NCI-H128 (cell line): ENCODE data around the gene RANBP10.
"Not testable (repeated sequence)": the region's sequence is repeated elsewhere in the genome, so short reads cannot be mapped to it uniquely, and the experiment has no call there.

Experiments used
- DNase-seq: peaks from one replicate; lab custom pipeline; 2025; ENCODE audit not compliant: unreplicated experiment; lab: John Stamatoyannopoulos, UW

RANBP10 gene

DNA sequence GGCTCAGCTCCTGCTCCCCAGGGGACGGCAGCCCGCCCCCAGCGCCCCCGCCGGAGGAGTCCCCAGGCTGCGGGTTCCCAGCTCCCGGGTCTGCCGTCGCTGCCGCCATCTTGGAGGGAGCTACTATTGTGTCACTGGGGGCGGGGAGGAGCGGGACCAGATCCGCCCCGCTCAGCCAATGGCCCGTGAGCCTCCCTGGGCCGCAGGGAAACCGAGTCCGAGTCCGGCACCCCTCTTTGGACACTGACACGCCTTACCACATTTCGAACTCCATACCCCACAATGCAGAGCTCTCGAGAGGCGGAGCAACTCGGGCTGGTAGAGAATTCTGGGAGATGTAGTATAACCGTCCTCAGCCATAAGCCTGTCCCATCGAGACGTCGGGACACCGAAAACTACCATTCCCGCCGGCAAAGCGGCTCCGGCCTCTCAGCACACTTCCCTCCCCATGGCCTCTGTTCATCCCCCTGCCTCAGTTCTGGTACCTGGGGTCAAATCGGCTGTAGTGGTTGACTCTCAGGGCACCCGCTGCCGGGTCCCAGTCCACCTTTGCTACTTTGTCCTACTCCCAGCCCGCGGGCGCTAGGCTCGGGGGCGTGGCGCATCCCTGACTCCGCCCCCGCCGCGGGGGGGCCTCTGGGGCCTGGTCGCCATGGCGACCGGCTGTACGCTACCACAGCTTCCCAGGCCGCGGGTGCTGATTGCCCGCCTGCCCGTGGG, at the start of gene RANBP10, which contains the start of gene TSNAXIP1:
TSS of gene RANBP10 (minus strand) at position 133 of the 720 bp plus-strand sequence. CDS start at position 109, 24 bp downstream.
TSS of gene TSNAXIP1 (plus strand) at position 462 of the 720 bp plus-strand sequence. CDS start 261 bp downstream, outside the sequence.
- DNase-seq = peak; percentile 95

DNA sequence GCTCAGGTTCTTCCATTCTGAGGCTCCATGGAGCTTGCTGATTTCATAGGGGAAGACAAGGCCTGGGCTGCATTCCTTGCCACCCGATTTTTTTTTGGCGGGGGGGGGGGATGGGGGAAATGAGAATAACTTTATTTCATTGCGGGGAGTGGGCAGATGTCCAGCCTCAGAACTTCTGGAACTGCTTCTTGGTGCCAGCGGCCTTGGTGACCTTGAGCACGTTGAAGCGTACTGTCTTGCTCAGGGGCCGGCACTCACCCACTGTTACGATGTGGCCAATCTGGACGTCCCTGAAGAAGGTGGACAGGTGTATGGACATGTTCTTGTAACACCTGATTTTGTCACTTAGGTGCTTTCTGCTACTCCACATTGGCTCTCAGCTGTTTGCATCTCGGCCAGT, 49.4 kb upstream of the RANBP10 start:
- no peak for DNase-seq

DNA sequence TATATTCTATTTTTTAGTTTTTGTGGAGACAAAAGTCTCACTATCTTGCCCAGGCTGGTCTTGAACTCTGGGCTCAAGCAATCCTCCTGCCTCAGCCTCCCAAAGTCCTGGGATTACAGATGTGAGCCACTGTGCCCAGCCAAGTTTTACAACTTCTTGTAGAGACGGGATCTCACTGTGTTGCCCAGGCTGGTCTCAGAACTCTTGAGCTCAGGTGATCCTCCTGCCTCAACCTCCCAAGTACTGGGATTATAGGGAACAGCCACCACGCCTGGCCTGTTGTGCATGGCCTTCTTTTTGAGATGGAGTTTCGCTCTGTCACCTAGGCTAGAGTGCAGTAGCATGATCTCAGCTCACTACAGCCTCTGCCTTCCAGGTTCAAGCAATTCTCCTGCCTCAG, 47.3 kb upstream of the RANBP10 start:
- DNase-seq = no peak

DNA sequence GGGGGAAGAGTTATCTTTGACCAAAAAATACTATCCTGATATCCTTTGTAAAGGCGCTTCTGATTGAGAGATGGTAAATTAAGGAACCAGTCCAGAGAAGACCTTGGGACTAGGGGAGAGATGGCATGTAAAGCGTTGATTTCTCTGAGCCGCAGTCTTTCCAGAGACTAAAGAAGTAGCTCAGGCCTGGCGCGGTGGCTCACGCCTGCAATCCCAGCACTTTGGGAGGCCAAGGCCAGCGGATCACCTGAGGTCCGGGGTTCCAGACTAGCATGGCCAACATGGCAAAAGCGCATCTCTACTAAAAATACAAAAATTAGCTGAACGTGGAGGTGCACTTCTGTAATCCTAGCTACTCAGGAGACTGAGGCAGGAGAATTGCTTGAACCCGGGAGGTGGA, 41.8 kb upstream of the RANBP10 start:
- DNase-seq = no peak

DNA sequence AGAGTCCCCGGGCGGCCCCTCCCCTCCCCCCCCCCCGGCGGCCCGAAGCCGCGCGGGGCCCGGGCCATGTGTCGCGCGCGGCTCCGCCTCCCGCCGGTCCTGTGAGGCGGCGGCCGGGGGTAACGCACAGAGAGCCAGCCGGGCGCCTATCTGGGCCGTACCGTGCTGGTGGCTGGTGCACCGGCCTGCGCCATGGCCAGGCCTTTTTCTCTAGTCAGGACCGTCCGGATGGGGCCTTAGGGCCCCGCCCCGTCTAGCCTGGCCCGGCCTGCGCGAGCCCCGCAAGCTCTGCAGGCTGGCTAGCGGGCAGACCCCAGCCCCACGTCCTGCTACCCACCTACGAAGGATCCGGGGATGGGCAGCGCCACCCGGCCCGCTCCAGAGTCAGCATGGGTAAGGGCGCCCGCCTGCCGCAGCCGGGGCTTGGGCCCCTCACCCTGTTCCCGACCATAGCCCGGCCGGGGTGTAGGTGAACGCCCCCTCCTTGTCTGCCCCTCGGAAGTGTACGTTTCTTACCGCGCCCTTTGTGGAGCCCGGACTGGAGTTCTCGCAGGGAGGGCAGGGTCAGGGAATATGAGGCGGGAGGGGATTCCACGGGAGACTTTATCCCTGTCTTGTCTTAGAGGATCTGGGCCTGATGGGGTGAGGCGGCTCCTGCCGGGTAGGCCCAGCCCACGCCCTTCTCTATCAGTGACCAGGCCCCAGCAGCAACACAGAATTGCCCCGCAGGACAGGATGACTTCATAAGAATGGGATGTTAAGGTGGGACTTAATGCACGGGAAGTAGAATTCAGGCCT, 40.9 kb upstream of the RANBP10 start, which contains the start of gene CENPT:
TSS of gene CENPT (minus strand) at position 630 of the 798 bp plus-strand sequence. CDS start 13,834 bp downstream, outside the sequence.
- DNase-seq = no peak

DNA sequence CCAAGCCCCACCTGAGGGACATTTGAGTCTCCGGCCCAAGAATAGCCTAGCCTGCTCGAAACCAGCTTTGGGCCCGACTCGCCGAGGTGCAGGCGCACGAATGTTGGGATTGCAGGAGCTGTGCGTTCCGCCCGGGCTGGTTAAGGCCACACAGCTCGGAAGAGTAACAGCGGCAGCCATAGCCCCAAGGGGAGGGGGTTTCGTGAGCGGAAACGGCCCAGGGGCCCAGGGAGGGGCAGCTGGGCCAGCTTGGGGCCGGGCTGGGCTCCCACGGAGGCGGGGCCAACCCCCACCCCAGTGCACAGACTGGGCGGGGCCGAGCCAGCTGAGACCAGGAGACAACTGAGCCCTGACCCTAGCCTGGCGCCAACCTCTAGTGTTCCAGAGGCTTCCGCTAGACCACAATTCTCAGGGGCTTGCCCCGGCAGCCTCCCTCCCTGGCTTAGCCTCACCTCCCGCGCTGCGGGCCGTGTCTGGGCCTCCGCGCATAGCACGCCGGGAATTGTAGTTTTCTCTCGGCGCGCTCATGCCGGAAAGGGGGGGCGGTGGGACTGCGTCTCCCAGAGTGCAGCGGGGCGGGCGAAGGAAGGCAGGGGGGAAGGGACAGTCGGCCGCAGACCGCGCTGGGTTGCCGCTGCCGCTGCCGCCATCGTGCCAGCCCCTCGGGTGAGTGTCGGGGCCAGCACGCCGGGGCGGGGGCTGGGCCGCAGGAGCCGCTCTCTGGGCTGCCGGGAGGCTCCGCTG, 40.1 kb upstream of the RANBP10 start, which contains the start of gene NUTF2:
TSS of gene NUTF2 (plus strand) at position 614 of the 744 bp plus-strand sequence. CDS start 18,198 bp downstream, outside the sequence.
- DNase-seq = peak; percentile 79

DNA sequence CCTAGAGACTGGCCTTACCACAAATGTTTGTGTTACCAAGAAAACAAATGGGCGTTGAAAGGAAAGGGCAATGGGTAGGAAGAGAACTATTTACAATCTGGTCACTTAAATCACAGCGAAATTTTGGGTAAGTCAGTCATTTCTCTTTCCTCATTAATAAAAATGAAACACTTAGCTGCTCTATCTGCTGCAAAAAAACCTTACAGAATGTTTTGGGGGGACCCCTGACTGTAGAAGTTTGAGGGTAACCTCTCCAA, 39.6 kb upstream of the RANBP10 start:
- no peak for DNase-seq

DNA sequence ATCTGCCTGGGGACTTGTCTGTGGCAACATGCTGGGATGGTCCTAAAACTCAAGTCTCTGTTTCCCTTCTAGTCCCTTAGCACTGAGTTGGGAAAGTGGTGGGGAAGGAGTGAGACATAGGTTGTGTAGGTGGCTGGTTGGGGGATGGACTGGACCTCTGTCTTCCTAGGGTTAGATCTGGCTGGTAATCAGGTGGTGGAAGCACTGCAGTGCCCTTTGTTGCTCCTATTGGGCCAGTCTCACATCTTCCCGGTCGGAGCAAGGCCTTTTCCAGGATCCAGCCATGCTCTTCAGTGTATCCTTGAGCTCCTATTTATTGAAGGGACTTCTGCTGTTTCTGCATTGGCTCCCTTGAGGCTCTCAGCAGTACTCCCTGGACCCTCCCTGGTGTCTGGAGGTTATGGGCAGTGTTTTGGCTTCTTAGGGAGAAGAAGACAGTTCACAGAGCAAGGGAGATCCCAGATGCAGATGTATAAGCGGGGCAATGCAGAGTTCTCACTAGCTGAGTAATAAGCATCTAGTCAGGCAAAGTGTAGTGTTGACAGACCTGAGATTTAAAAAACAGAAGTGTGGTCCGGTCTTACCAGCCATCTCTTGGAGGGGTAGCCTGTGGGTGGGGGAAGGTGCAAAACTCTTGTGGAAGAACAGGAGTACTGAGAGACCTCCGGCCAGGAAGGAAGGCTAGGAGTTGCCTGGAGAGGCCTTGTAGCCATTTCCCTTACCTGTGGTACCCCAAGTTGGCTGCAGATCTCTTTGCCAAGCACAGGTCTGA, 39.1 kb upstream of the RANBP10 start:
- DNase-seq = no peak

DNA sequence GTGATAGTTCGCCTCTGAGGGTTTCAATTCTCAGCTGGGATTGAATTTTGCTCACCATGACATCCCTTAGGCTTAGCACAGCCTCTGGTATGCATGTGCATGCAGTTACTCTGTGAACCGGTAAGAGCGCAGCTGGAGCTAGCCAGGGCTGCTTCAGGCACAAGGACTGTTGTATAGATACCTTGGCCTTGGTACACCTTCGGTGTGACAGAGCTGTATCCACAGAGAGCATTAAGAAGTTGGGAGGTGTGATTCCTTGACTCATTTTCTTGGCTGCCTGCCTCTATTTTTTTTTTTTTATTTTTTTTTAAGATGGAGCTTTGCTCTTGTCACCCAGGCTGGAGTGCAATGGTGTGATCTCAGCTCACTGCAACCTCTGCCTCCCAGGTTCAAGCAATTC, 38.1 kb upstream of the RANBP10 start:
- no peak for DNase-seq

DNA sequence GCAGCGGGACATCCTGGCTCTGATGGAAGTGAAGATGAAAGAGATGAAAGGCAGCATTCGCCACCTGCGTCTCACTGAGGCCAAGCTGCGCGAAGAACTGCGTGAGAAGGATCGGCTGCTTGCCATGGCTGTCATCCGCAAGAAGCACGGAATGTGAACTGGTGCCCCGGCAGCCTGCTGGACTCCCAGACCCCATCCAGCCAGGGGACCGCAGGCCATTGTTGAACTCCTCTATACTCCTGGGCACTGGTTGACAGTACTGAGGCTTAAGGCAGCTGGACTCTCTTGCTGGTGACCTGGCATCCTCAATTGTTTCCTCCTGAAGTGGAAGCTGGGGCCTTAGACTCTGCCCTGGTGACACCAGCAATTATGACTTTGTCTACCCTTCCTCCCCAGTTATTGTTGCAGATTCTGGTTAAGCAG, 37.0 kb upstream of the RANBP10 start:
- DNase-seq = no peak

DNA sequence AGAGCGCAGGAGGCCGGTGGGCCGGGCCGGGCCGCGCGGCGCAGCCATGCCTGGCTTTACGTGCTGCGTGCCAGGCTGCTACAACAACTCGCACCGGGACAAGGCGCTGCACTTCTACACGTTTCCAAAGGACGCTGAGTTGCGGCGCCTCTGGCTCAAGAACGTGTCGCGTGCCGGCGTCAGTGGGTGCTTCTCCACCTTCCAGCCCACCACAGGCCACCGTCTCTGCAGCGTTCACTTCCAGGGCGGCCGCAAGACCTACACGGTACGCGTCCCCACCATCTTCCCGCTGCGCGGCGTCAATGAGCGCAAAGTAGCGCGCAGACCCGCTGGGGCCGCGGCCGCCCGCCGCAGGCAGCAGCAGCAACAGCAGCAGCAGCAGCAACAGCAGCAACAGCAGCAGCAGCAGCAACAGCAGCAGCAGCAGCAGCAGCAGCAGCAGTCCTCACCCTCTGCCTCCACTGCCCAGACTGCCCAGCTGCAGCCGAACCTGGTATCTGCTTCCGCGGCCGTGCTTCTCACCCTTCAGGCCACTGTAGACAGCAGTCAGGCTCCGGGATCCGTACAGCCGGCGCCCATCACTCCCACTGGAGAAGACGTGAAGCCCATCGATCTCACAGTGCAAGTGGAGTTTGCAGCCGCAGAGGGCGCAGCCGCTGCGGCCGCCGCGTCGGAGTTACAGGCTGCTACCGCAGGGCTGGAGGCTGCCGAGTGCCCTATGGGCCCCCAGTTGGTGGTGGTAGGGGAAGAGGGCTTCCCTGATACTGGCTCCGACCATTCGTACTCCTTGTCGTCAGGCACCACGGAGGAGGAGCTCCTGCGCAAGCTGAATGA, 36.4 kb upstream of the RANBP10 start:
- DNase-seq = no peak

DNA sequence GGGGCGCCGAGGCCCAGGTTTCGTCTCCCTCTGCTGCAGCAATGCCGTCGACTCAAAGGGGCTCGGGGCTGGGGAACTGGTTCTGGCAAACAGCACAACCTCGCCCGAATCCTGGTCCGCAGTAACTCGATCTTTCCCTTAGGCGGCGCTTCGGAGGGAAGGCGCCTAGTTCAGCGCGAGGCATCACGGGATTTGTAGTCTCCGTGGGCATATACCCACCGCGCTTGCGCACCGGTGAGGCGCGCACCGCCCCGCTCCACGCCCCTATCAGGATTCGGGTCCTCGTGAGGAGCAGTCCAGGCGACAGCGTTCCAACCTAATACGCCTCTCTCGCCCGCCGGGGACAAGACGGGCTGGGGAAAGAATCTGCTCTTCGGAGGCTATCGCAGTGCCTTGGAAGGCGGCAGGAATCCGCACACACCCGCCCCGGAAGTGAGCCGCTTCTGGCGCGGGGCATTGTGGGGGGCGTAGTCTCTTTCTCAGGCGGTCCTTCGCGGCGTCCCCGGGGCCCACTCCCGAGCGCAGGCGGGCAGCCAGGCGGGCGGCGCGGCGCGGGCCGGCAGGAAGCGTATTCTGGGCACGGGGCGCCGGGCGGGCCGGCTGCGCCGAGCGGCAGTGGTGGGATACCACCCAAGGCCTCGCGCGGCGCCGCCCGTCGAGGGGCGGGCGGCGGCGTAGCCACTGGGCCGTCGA, 35.6 kb upstream of the RANBP10 start, which contains the start of gene THAP11:
TSS of gene THAP11 (plus strand) at position 505 of the 693 bp plus-strand sequence. CDS start 235 bp downstream, outside the sequence.
- peak; percentile 92 for DNase-seq

DNA sequence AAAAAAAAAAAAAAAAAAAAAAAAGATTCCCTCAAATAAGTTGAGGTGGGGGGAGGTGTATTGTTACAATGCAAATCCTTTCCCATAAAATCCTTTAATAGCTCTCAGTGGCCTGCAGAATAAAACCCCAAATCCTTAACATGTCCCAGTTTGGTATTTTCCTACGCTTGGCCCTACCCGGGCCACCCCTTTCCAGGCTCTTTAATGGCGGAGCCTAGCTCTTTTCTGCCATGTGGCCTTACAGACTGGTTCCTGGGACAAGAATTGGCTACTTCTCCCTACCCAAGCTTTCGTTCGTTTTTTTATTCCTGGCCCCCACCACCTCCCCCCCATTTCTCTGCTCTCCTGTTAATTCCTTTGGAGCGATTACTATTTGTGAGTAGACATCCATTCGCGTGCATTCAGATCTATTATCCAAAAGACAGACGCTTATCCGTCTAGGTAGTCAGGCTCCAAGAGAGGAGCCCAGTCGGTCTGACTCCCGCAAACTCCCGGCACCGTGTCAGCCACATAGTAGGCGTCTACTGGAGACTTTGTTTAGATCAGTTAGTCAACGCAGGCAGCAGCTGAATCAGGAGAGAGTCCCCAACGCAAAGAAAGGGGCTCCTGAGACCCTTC, 34.9 kb upstream of the RANBP10 start:
- no peak for DNase-seq

DNA sequence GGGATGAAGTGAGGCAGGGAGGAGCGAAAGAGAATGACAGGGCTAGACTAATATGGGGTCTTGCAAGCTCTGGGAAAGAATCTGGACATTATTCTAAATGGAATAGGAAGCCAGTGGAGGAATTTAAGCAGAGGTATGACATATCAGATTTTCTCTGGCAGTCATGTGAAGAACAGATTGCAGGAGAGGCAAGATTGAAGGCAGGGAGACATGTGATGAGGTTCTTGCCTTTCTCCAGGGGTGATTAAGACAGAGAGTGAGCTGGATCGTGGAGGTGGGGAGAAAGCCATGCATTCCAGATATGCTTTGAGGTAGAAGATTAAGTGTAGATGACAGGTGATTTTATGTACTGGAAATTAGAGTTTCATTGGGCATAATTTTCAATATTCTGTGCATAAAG, 31.5 kb upstream of the RANBP10 start:
- no peak for DNase-seq

DNA sequence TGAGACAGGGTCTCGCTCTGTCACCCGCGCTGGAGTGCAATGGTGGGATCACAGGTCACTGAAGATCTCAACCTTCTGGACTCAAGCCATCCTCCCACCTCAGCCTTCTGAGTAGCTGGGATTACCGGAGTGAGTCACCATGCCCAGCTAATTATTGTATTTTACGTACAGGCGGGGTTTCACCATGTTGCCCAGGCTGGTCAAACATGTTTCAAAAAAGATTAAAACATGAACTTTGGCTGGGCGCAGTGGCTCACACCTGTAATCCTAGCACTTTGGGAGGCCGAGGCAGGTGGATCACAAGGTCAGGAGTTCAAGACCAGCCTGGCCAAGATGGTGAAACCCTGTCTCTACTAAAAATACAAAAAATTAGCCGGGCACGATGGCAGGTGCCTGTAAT, 30.8 kb upstream of the RANBP10 start:
- not testable (repeated sequence) for DNase-seq

DNA sequence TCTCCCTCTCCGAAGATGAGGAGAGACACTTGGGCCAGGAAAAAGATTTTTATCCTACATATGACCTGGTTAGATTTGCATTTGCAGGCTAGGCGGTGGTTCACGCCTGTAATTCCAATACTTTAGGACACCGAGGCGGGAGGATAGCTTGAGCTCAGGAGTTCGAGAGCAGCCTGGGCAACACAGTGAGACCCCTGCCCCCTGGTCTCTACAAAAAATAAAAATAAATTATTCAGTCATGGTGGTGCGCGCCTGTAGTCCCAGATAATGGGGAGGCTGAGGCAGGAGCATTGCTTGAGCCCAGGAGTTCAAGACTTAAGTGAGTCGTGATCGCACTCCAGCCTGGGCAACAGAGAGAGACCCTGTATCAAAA, 27.9 kb upstream of the RANBP10 start:
- DNase-seq = no peak

DNA sequence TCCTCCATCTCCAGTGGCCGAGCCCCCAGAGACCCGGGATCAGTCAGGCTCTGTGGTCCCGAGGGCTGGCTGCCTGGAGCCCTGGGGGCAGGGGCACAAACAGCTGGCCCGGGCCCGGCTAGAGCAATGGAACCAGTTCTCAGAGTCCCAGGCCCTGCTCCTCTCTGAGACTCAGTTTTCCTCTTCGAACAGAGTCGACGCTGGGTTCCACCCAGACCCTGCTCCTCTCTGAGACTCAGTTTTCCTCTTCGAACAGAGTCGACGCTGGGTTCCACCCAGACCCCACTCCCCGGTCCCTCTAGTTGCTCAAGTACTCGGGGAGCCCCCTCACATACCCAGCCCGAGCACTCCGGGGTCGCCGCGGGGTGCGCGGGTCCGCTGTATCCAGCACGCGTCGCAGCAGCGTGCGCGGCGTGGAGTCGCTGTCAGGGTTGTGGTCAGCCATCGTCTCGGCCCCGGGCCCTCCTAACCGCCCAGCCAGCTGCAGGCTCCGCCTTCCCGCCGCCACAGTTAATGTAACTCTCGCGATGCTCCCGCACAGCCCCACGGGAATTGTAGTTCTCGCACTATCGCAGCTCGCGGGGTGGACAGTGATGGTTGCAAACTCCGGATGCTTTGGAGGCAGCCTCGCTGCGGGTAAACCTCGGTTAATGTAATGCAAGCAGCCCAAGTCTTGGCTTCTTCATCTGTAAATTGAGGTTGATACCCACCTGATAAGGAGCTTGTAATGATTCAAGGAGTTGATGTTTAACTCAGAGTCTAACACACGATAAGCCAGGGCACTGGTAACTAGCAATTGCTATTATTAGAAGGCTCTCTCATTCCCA, 27.3 kb upstream of the RANBP10 start:
- peak; percentile 72 for DNase-seq

DNA sequence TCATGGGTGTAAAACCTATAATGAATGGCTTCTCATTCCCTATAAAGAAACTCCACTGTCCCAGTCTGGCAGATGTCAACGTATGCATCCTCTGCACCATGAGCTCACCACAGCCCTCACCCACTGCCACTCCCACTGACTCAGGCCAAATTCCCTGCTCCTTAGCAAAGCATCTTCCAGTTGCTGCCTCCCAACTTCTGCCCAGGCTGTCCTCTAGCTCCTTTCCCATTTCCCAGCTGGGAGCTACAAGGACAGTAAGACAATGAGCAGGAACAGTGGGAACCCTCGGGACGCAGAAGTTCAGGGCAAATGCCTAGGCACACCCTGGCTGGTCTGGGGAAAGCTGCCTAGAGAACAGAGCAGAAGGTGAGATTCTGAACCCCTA, 26.7 kb upstream of the RANBP10 start:
- no peak for DNase-seq
